T-cell (primary cell): ENCODE results near the gene EIPR1. TPM values are rescaled to one million over a fixed set of nuclear protein-coding genes. Genes with fewer than 3 reads are reported as not detected.

Source experiments
- ATAC-seq, 4 experiments: fragments of 200-7000 bp in 3 of 4; fragments of 150-1000 bp in 1 of 4; cut with Tn5 transposase; replicated peaks in 1 of 4; 1 replicate in 3 of 4; 2 replicates in 1 of 4; pipeline ENCODE4 v1.10.0; 2021; ENCODE audit warnings: moderate library complexity in 3 of 4, mild to moderate bottlenecking in 2 of 4, moderate number of reproducible peaks in 1 of 4
- CTCF ChIA-PET, 2 donors: fragments of 300-600 bp; sonication (Branson Sonifier 250); formaldehyde crosslinking; loops; one replicate each; lab custom pipeline; 2022; ENCODE audit warnings: antibody characterized with exemption in 2 of 2; lab: Charles Lee
- POLR2A ChIA-PET, 2 donors: fragments of 300-600 bp; sonication (Branson Sonifier 250); formaldehyde crosslinking; loops; one replicate each; lab custom pipeline; 2022; ENCODE audit warnings: antibody characterized with exemption in 2 of 2; lab: Charles Lee
- DNase-seq, 35 experiments: peaks; one replicate each; pipeline versions ENCODE4 v3.0.0 to v3.0.0-alpha.2; 2013 to 2023
- H3K27ac ChIP-seq: one replicate; pipeline ENCODE4 v1.5.1; 2013; ENCODE audit warnings: low read length
- H3K27me3 ChIP-seq, 2 experiments: replicated peaks in 1 of 2; 1 replicate in 1 of 2; 2 replicates in 1 of 2; pipeline versions ENCODE4 v1.6.1 to v1.7.0; 2013; ENCODE audit warnings: low read length in 1 of 2, mixed read lengths in 1 of 2; ENCODE audit not compliant: control insufficient read depth in 2 of 2, insufficient read depth in 2 of 2; ENCODE audit errors: extremely low read depth in 1 of 2
- H3K36me3 ChIP-seq, 2 donors: 1 replicate in 1 of 2; 2 replicates in 1 of 2; pipeline versions ENCODE4 v1.6.1 to v1.7.0; 2013; ENCODE audit warnings: low read length in 1 of 2; ENCODE audit not compliant: control insufficient read depth in 2 of 2, insufficient read depth in 1 of 2; ENCODE audit errors: extremely low read depth in 1 of 2
- H3K4me1 ChIP-seq, 2 experiments: 1 replicate in 1 of 2; 2 replicates in 1 of 2; pipeline versions ENCODE4 v1.6.1 to v1.7.0; 2013; ENCODE audit warnings: low read length in 2 of 2, mixed read lengths in 1 of 2; ENCODE audit not compliant: insufficient read depth in 2 of 2, control insufficient read depth in 1 of 2; ENCODE audit errors: extremely low read depth in 1 of 2
- H3K4me3 ChIP-seq, 2 donors: 1 replicate in 1 of 2; 2 replicates in 1 of 2; pipeline versions ENCODE4 v1.5.1 to v1.7.0; 2013; ENCODE audit warnings: mild to moderate bottlenecking in 2 of 2, low read length in 1 of 2, moderate library complexity in 1 of 2; ENCODE audit not compliant: control insufficient read depth in 1 of 2; ENCODE audit errors: extremely low read depth in 1 of 2
- H3K9me3 ChIP-seq: 2 replicates; pipeline ENCODE4 v1.7.0; 2013
- H3K27ac Mint-ChIP-seq, 2 donors: one replicate each; pipeline ENCODE4 v1.8.0; 2020 to 2021; ENCODE audit warnings: mild to moderate bottlenecking in 2 of 2, mixed read lengths in 2 of 2
- H3K27me3 Mint-ChIP-seq, 2 donors: one replicate each; pipeline ENCODE4 v1.8.0; 2021 to 2022; ENCODE audit warnings: mixed read lengths in 2 of 2
- H3K36me3 Mint-ChIP-seq: one replicate; pipeline ENCODE4 v1.8.0; 2021; ENCODE audit warnings: mixed read lengths
- H3K4me1 Mint-ChIP-seq, 3 donors: one replicate each; pipeline ENCODE4 v1.8.0; 2020 to 2022; ENCODE audit warnings: mixed read lengths in 3 of 3, mild to moderate bottlenecking in 1 of 3
- H3K4me3 Mint-ChIP-seq, 3 donors: one replicate each; pipeline ENCODE4 v1.8.0; 2020 to 2022; ENCODE audit warnings: mild to moderate bottlenecking in 3 of 3, mixed read lengths in 3 of 3, moderate library complexity in 3 of 3
- H3K9me3 Mint-ChIP-seq, 3 donors: one replicate each; pipeline ENCODE4 v1.8.0; 2020 to 2022; ENCODE audit warnings: mixed read lengths in 3 of 3
- WGBS: methylation state at CpG from one replicate; pipeline ENCODE4 v1.1.5; 2013; ENCODE audit warnings: missing lambda C conversion rate; ENCODE audit not compliant: insufficient coverage; 5-methylcytosine and 5-hydroxymethylcytosine counted together
- total RNA-seq, 35 experiments: library from RNA in 6 of 35; stranded (reverse) in 6 of 35; fragments of 120-200 nt in 1 of 35; gene quantifications; one replicate each; pipeline versions ENCODE4 v1.2.1 to v1.2.4 and lab custom pipeline; 2013 to 2026

EIPR1 gene
- total RNA-seq, 5 donors from 2014 or later (not counting 1 experiment from before 2014, with no cell fraction given) = 26.0 to 36.4 (median 27.8) TPM

DNA sequence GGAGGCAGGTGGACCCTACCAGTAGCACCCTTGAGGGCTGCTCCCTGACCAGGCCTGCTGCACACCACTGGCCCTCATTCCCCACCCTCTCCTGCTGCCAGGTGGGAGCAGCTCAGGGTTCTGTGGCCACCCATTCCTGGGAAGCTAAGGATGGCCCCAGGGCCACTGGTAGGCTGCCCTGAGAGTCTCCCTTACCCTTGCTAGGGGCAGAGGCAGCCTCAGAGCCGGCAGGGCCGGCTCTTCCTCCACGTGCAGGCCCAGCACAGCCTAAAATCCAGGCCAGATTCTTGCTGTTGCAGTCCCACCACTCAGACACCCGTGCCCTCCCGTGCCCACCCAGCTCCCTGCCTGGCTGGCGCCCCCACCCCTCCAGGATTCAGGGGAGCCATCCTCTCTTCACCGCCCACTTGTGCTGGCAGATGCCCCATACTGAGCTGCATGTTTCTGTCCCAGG, 199.0 kb downstream of the EIPR1 start:
- WGBS = 93% methylated on average over 7 of the region's 7 CpGs

DNA sequence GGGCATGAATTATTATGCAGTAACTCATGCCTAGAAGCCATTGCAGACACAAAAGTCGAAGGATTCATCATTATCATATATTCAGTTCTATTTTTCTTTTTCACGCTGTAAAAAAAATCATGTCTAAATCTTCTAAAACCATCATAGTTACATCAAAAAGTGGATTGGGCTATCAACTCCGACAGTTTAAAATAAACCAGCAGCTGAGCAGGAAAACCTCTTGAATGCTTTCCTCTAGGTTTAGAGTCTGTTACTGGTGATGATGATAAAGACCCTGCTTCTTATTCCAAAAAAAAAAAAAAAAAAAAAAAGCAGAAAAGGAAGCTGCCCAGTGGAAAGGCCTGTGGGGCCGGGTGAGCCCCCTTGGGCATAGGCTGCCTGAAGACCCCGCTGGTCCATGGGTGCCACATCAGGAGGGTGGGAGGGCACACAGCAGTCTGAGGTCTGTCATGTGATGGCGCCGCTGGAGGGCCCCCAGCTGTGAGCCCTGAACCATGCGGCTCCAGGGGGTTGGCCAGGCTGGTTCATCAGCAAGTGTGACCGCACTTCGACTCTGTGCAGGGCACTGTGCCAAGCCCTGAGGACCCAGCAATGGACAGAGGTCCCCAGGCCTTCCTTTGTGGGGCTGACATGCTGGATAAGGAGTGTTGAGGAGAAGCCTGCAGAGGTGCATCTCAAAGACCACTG, 199.6 kb downstream of the EIPR1 start:
- no peak overlapping the region for H3K4me3 ChIP-seq
- no peak for DNase-seq
- no peaks in the 10 kb centered on the region for H3K9me3 ChIP-seq
- H3K4me1 Mint-ChIP-seq = peaks cover 0 to 7% (median 0%) of the 10 kb centered on the region in 3 donors
- ChIA-PET CTCF (interaction anchor here in 1 of 2 donors (0.5 kb wide), 1 partner anchor 216 kb away, joined by 7 read pairs; no protein-coding TSS in a partner anchor), POLR2A (no interaction called here)
- H3K27ac ChIP-seq = no peak overlapping the region
- no peaks in the 10 kb centered on the region for H3K27me3 Mint-ChIP-seq
- H3K36me3 ChIP-seq = peaks cover 6 to 25% of the 10 kb centered on the region in 2 donors
- H3K27me3 ChIP-seq = no peaks in the 10 kb centered on the region
- no peaks in the 10 kb centered on the region for H3K9me3 Mint-ChIP-seq
- WGBS = 94% methylated on average over 8 of the region's 10 CpGs
- H3K36me3 Mint-ChIP-seq = peaks cover 20% of the 10 kb centered on the region
- H3K4me1 ChIP-seq = no peaks in the 10 kb centered on the region
- H3K4me3 Mint-ChIP-seq = no peak overlapping the region
- no peak for ATAC-seq
- H3K27ac Mint-ChIP-seq = no peak overlapping the region

More for the DNA sequence above, 199.0 kb downstream of the EIPR1 start:
- DNase-seq = no peak
- H3K4me1 ChIP-seq = no peaks in the 10 kb centered on the region
- H3K9me3 ChIP-seq = no peaks in the 10 kb centered on the region
- Mint-ChIP-seq H3K4me1 (peaks cover 0 to 7% (median 0%) of the 10 kb centered on the region in 3 donors), H3K9me3 (no peaks in the 10 kb centered on the region), H3K27ac (no peak overlapping the region), H3K4me3 (no peak overlapping the region), H3K27me3 (no peaks in the 10 kb centered on the region), H3K36me3 (peaks cover 16% of the 10 kb centered on the region)
- POLR2A ChIA-PET = no interaction called here
- H3K27me3 ChIP-seq = no peaks in the 10 kb centered on the region
- H3K27ac ChIP-seq = no peak overlapping the region
- H3K36me3 ChIP-seq = peaks cover 4 to 23% of the 10 kb centered on the region in 2 donors
- CTCF ChIA-PET = interaction anchor here in 1 of 2 donors (0.5 kb wide), 1 partner anchor 216 kb away, joined by 7 read pairs; no protein-coding TSS in a partner anchor
- no peak overlapping the region for H3K4me3 ChIP-seq
- no peak for ATAC-seq

DNA sequence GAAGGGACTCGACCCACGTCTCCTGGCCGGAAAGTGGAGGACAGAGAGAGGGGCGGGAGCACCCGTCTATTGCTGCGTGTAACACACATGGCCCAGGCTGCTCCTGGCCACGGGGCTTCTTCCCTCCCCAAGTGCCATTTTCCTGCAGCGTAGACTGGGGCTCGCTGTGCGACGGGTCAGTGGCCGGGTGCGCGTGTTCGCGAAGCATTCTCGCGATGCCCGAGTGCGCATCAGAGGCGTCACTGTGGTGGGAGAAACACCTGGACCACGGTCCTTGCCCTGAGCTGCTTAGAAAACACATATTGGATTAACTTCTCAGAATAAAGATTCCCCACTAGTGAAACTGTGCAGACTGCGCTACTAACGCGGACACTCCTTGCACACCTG, 200.8 kb downstream of the EIPR1 start:
- DNase-seq (no peak), ATAC-seq (no peak)
- ChIA-PET CTCF (no interaction called here), POLR2A (no interaction called here)
- no peak overlapping the region for H3K27ac ChIP-seq
- H3K4me3 Mint-ChIP-seq = no peak overlapping the region
- 98% methylated on average over 16 of the region's 25 CpGs for WGBS
- H3K9me3 ChIP-seq = no peaks in the 10 kb centered on the region
- peaks cover 12 to 32% of the 10 kb centered on the region in 2 donors for H3K36me3 ChIP-seq
- no peak overlapping the region for H3K4me3 ChIP-seq
- H3K4me1 ChIP-seq = no peaks in the 10 kb centered on the region
- peaks cover 26% of the 10 kb centered on the region for H3K36me3 Mint-ChIP-seq
- H3K27me3 ChIP-seq = no peaks in the 10 kb centered on the region
- no peaks in the 10 kb centered on the region for H3K27me3 Mint-ChIP-seq
- no peak overlapping the region for H3K27ac Mint-ChIP-seq
- peaks cover 0 to 7% (median 0%) of the 10 kb centered on the region in 3 donors for H3K4me1 Mint-ChIP-seq
- H3K9me3 Mint-ChIP-seq = no peaks in the 10 kb centered on the region

DNA sequence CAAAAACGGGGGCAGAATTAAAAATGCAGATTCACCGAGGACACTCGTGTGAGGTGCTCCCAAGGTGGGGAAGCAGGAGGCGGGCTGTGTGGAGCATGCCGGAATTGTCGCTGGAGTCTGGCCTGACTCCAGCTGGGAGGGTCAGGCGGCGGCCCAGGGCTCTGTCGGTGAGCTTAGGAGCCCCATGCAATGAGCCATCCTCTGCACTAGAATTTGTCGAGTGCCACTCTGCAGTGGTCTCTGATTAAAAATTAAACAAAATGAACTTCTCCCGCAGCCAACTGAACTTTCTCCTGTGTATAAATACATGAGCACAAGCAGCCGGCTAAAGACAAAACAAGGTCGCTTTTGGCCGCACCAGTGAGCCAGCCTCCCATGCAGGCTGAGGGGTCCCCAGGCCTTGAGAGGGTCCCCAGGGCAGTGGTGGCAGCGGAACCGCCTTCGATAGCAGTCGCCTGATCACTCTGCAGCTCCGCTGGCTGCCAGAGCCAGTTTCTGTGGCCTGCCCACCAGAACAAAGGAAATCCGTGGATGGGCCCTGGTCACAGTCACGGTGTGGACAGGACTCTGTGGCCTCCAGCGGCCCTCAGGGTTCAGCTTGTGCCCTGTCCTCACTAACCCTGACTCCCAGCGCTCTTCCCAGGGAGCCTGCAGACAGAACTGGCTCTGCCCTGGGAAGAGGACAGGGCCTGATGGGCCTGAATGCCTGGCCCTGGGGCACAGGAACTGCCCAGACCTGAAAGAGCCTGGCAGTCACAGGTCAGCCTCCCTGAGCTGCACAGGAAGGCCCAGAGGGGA, 201.3 kb downstream of the EIPR1 start:
- H3K9me3 Mint-ChIP-seq = no peaks in the 10 kb centered on the region
- no peaks in the 10 kb centered on the region for H3K27me3 Mint-ChIP-seq
- peaks cover 12 to 33% of the 10 kb centered on the region in 2 donors for H3K36me3 ChIP-seq
- peaks cover 30% of the 10 kb centered on the region for H3K36me3 Mint-ChIP-seq
- H3K27ac ChIP-seq = no peak overlapping the region
- 93% methylated on average over 18 of the region's 23 CpGs for WGBS
- no peaks in the 10 kb centered on the region for H3K4me1 ChIP-seq
- no peak overlapping the region for H3K4me3 ChIP-seq
- H3K27ac Mint-ChIP-seq = no peak overlapping the region
- no peaks in the 10 kb centered on the region for H3K27me3 ChIP-seq
- H3K4me1 Mint-ChIP-seq = peaks cover 0 to 7% (median 0%) of the 10 kb centered on the region in 3 donors
- H3K4me3 Mint-ChIP-seq = no peak overlapping the region
- no peak for DNase-seq
- POLR2A ChIA-PET = no interaction called here
- CTCF ChIA-PET = no interaction called here
- H3K9me3 ChIP-seq = no peaks in the 10 kb centered on the region
- ATAC-seq = no peak

DNA sequence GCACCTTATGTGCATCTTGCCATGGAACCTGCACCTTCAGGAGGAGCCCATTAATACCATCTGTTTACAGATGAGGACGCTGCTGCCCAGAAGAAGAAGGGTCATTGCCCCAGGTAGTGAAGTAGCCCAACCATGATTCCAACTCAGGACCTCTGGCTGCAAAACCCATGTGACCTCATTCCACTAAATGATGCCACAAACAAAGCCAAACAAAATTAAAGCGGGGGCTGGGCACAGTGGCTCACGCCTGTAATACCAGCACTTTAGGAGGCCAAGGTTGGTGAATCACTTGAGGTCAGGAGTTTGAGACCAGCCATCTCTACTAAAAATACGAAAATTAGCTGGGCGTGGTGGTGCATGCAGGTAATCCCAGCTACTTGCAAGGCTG, 202.1 kb downstream of the EIPR1 start:
- ChIA-PET POLR2A (no interaction called here), CTCF (no interaction called here)
- Histone ChIP-seq H3K4me3 (no peak overlapping the region), H3K36me3 (peaks cover 12 to 33% of the 10 kb centered on the region in 2 donors), H3K27ac (no peak overlapping the region), H3K27me3 (no peaks in the 10 kb centered on the region), H3K9me3 (no peaks in the 10 kb centered on the region), H3K4me1 (no peaks in the 10 kb centered on the region)
- DNase-seq (no peak), ATAC-seq (no peak)
- Mint-ChIP-seq H3K4me3 (no peak overlapping the region), H3K4me1 (peaks cover 0 to 4% (median 0%) of the 10 kb centered on the region in 3 donors), H3K9me3 (no peaks in the 10 kb centered on the region), H3K27ac (no peak overlapping the region), H3K27me3 (no peaks in the 10 kb centered on the region), H3K36me3 (peaks cover 34% of the 10 kb centered on the region)
- 100% methylated on average over 4 of the region's 5 CpGs for WGBS

DNA sequence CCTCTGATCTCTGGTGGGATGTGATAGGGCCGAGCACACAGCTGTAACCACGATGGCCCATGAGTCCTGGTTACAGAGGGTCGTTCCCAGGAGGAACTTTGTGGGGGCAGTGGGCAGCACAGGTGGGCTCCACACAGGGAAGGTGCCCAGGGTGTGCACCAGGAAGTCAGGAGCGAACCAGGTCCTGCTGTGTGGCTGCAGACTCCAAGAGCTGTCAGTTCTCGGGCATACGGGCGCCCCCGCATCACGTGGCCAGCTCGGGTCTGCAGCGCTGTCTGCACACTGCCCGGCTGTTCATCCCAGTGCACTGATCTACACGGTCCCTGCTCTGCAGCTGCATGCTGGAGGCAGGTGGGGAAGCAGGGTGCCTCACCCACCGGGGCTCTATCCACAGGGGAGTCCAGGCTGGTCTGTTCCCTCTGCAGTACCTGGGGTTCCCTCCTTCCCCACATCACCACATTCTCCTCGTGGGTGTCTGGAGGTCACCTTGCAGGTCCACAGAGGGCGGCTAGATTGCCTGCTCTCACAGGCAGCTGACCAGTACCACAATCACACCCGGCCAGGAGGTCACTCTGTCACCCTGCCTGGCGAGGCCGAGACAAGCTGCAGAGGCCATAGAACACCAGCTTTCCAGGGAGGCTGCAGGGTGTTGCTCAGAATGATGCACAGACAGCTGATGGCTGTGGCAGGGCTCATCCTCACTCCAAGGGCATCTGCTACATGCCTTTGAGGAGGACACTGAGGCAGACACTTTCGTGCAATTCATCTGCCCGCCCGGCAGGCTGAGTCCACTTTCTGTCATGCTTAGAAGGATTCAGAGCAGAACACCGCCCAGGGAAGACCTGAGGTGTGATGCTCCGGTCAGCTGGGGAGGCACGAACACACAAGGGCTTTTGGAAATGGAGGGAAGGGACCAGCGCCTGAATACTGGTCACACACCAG, 202.7 kb downstream of the EIPR1 start:
- H3K4me1 ChIP-seq = no peaks in the 10 kb centered on the region
- H3K4me1 Mint-ChIP-seq = no peaks in the 10 kb centered on the region
- no peak overlapping the region for H3K4me3 Mint-ChIP-seq
- H3K36me3 Mint-ChIP-seq = peaks cover 34% of the 10 kb centered on the region
- ATAC-seq = no peak
- no peak overlapping the region for H3K27ac Mint-ChIP-seq
- no peak overlapping the region for H3K4me3 ChIP-seq
- POLR2A ChIA-PET = no interaction called here
- WGBS = 86% methylated on average over 25 of the region's 26 CpGs
- no peaks in the 10 kb centered on the region for H3K27me3 Mint-ChIP-seq
- no peaks in the 10 kb centered on the region for H3K9me3 ChIP-seq
- H3K27me3 ChIP-seq = no peaks in the 10 kb centered on the region
- H3K36me3 ChIP-seq = peaks cover 12 to 33% of the 10 kb centered on the region in 2 donors
- CTCF ChIA-PET = no interaction called here
- no peak for DNase-seq
- H3K9me3 Mint-ChIP-seq = no peaks in the 10 kb centered on the region
- H3K27ac ChIP-seq = no peak overlapping the region
